Keratinocyte (primary cell): ENCODE measurements around the gene FBLN5. TPM values are rescaled to one million over a fixed set of nuclear protein-coding genes. Genes with fewer than 3 reads are reported as not detected.

Experiments
- DNase-seq: peaks from one replicate; pipeline ENCODE4 v3.0.0-alpha.2; 2011; ENCODE audit warnings: low read depth, missing footprints, low spot score
- FAIRE-seq: peaks from 2 replicates; lab custom pipeline; 2011; peaks lifted over from hg19 to GRCh38; lab: Jason Lieb, UNC
- H2AFZ ChIP-seq: 2 replicates; pipeline ENCODE4 v1.6.0; 2012; ENCODE audit warnings: low read length, control low read depth, inconsistent platforms; ENCODE audit not compliant: control insufficient read depth
- H3K27ac ChIP-seq: 2 replicates; pipeline ENCODE4 v1.5.1; 2011; ENCODE audit warnings: low read length; ENCODE audit not compliant: control insufficient read depth, insufficient read depth
- H3K27me3 ChIP-seq: 3 replicates; pipeline ENCODE4 v1.6.0; 2011; ENCODE audit warnings: low read length; ENCODE audit not compliant: control insufficient read depth, insufficient read depth; ENCODE audit errors: extremely low read depth
- H3K36me3 ChIP-seq, 2 experiments: 2 replicates in 1 of 2; 3 replicates in 1 of 2; pipeline ENCODE4 v1.5.1; 2011; ENCODE audit warnings: low read length in 2 of 2, mild to moderate bottlenecking in 1 of 2; ENCODE audit not compliant: control insufficient read depth in 2 of 2, insufficient read depth in 2 of 2; ENCODE audit errors: extremely low read depth in 1 of 2
- H3K4me1 ChIP-seq: 3 replicates; pipeline ENCODE4 v1.5.1; 2011; ENCODE audit warnings: low read length; ENCODE audit not compliant: control insufficient read depth, insufficient read depth; ENCODE audit errors: extremely low read depth
- H3K4me2 ChIP-seq: 3 replicates; pipeline ENCODE4 v1.6.0; 2011; ENCODE audit warnings: low read depth, low read length; ENCODE audit not compliant: control insufficient read depth, insufficient read depth; ENCODE audit errors: extremely low read depth
- H3K4me3 ChIP-seq, 3 experiments: fragments of 200-600 bp in 1 of 3; sonication (generic) in 1 of 3; 2 replicates in 2 of 3; 3 replicates in 1 of 3; pipeline ENCODE4 v1.5.1; 2011 to 2016; ENCODE audit warnings: low read length in 3 of 3, mild to moderate bottlenecking in 3 of 3, control low read depth in 2 of 3, inconsistent platforms in 1 of 3, low read depth in 1 of 3, mixed read lengths in 1 of 3, mixed run types in 1 of 3, moderate library complexity in 1 of 3; ENCODE audit not compliant: control insufficient read depth in 2 of 3, insufficient read depth in 2 of 3; ENCODE audit errors: extremely low read depth in 1 of 3
- H3K79me2 ChIP-seq: 2 replicates; pipeline ENCODE4 v1.6.0; 2012; ENCODE audit warnings: low read length; ENCODE audit not compliant: control insufficient read depth, insufficient read depth
- H3K9ac ChIP-seq: 3 replicates; pipeline ENCODE4 v1.6.0; 2011; ENCODE audit warnings: low read length; ENCODE audit not compliant: control insufficient read depth, insufficient read depth; ENCODE audit errors: extremely low read depth
- H3K9me1 ChIP-seq: 3 replicates; pipeline ENCODE4 v1.6.0; 2011; ENCODE audit warnings: low read length; ENCODE audit not compliant: control insufficient read depth, insufficient read depth; ENCODE audit errors: extremely low read depth
- H3K9me3 ChIP-seq: 2 replicates; pipeline ENCODE4 v1.5.1; 2012; ENCODE audit warnings: low read depth, low read length; ENCODE audit not compliant: control insufficient read depth
- H4K20me1 ChIP-seq: 3 replicates; pipeline ENCODE4 v1.6.0; 2011; ENCODE audit warnings: low read length; ENCODE audit not compliant: control insufficient read depth, insufficient read depth; ENCODE audit errors: extremely low read depth
- CTCF ChIP-seq, 3 experiments: IDR thresholded peaks in 1 of 3; conservative IDR thresholded peaks in 1 of 3; optimal IDR thresholded peaks in 1 of 3; 2 replicates in 2 of 3; 3 replicates in 1 of 3; pipeline versions ENCODE3 to v1.5.1; 2011; ENCODE audit warnings: low read length in 3 of 3, mild to moderate bottlenecking in 3 of 3, moderate library complexity in 2 of 3, control low read depth in 1 of 3, inconsistent platforms in 1 of 3; ENCODE audit not compliant: insufficient read depth in 2 of 3; ENCODE audit errors: extremely low read depth in 1 of 3
- EZH2 ChIP-seq: IDR thresholded peaks from one replicate; pipeline ENCODE4 v1.6.1; 2012; ENCODE audit warnings: inconsistent platforms, mild to moderate bottlenecking, low read length, moderate library complexity
- dilution Hi-C: fragments of 300-500 bp; cut with MboI; formaldehyde crosslinking; loops from one replicate; pipeline ENCODE4 v1.7.0; 2020; ENCODE audit warnings: low sequenced_read_pairs; ENCODE audit not compliant: extremely low pct_ligation_motif_present
- polyA plus RNA-seq, 5 experiments: library from polyadenylated mRNA; depleted of rRNA in 3 of 5; stranded (reverse) in 3 of 5; stranded (forward) in 1 of 5; unstranded in 1 of 5; fragments of >200 nt; gene quantifications; 1 replicate in 1 of 5; 2 replicates in 3 of 5; 3 replicates in 1 of 5; pipeline versions ENCODE4 v1.2.1 to v1.2.3, GENCODE V29; 2011 to 2012; ENCODE audit warnings: missing spikeins in 2 of 5, low read depth in 1 of 5, low replicate concordance in 1 of 5

FBLN5 gene
- polyA plus RNA-seq, 1 donor (not counting 4 experiments of a cell fraction or from before 2014, with no cell fraction given) = 0.10 TPM

GRCh38 chr14:91945751-91946621 is 1.5 kb downstream of the FBLN5 start:
- Histone ChIP-seq H3K4me2 (peak overlapping the region; percentile 88), H3K4me3 (no peak overlapping the region), H4K20me1 (no peaks in the 10 kb centered on the region), H3K9me3 (no peaks in the 10 kb centered on the region), H3K9me1 (no peaks in the 10 kb centered on the region), H3K79me2 (no peaks in the 10 kb centered on the region), H3K4me1 (peaks cover 7% of the 10 kb centered on the region), H3K27me3 (peaks cover 28% of the 10 kb centered on the region), H3K36me3 (no peaks in the 10 kb centered on the region), H3K27ac (no peak overlapping the region), H2AFZ (no peak overlapping the region), H3K9ac (no peak overlapping the region)
- no peak for TF ChIP-seq CTCF (optimal IDR thresholded peaks at IDR 0.05 in 1 of 3, IDR thresholded peaks at IDR 0.05 in 1 of 3, conservative IDR thresholded peaks at IDR 0.05 in 1 of 3; ENCODE audit: extremely low read depth in 1 of 3, insufficient read depth in 2 of 3, low read length in 3 of 3)
- peak; percentile 45 for TF ChIP-seq EZH2
- FAIRE-seq (no peak), DNase-seq (no peak)
- dilution Hi-C loops = no loop called here

- no peak for FAIRE-seq
- dilution Hi-C loops = no loop called here
Measured at GRCh38 chr14:91942946-91943345, 4.5 kb downstream of the FBLN5 start.

More at GRCh38 chr14:91942946-91943345, 4.5 kb downstream of the FBLN5 start:
- no peaks in the 10 kb centered on the region for H4K20me1 ChIP-seq
- no peak overlapping the region for H2AFZ ChIP-seq
- H3K79me2 ChIP-seq = no peaks in the 10 kb centered on the region
- no peak overlapping the region for H3K27ac ChIP-seq
- DNase-seq = no peak
- no peaks in the 10 kb centered on the region for H3K9me3 ChIP-seq
- H3K36me3 ChIP-seq = no peaks in the 10 kb centered on the region
- H3K9ac ChIP-seq = no peak overlapping the region
- H3K4me2 ChIP-seq = no peak overlapping the region
- H3K27me3 ChIP-seq = peaks cover 23% of the 10 kb centered on the region
- TF ChIP-seq CTCF (optimal IDR thresholded peaks at IDR 0.05 in 1 of 3, IDR thresholded peaks at IDR 0.05 in 1 of 3, conservative IDR thresholded peaks at IDR 0.05 in 1 of 3; ENCODE audit: extremely low read depth in 1 of 3, insufficient read depth in 2 of 3, low read length in 3 of 3) = no peak
- TF ChIP-seq EZH2 = no peak
- H3K9me1 ChIP-seq = no peaks in the 10 kb centered on the region
- H3K4me3 ChIP-seq = no peak overlapping the region
- peaks cover 7% of the 10 kb centered on the region for H3K4me1 ChIP-seq
